Measurements from ENCODE around the gene MRPL23. TPM values are rescaled to one million over a fixed set of nuclear protein-coding genes. Genes with fewer than 3 reads are reported as not detected.
"Not testable (repeated sequence)": the region's sequence is repeated elsewhere in the genome, so short reads cannot be mapped to it uniquely, and the experiment has no call there.

The MRPL23 gene
- total RNA-seq, 1 experiment from 2014 or later = 123 TPM

DNA sequence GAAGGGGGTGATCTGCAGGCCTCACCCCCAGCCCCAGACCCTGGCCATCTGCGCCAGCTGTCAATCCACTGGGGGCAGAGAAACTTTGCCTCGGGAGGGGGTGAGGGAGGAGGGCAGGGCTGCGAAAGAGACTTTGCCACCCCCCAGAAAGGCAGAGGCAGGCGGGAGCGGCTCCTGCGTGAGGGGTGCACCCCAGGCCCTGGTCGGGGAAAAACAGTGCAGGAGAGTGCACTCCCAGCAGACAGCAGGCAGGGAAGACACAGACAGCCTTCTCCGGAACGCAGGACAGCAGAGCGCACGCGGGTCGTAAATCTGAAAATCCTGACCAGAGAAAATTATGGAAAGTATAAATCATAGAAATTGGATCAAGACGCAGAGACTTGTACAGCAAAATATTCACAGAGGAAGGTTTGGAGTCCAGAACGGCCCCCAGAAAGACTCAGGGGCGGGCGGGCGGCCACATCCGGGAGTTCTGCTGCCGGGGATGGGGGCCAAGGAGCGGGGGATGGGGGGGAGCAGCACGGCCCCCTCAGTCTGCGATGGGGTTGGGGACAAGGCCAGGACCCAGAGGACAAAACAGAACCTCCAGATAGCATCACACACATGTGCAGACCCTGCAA is 8.0 kb upstream of the MRPL23 start:
- in situ Hi-C loops (cut with HindIII; ENCODE audit: low pct_unique_long_range_greater_than_20kb, low sequenced_read_pairs) = no loop called here
- DNase-seq (ENCODE audit: low read depth, low spot score) = no peak
- intact Hi-C loops (cut with micrococcal nuclease; ENCODE audit: unreplicated experiment) = no loop called here
- Histone ChIP-seq H3K9me3 (ENCODE audit: control insufficient read depth, insufficient read depth, low read depth, low read length) (no peaks in the 10 kb centered on the region), H3K4me3 (ENCODE audit: low read depth in 2 of 2, low read length in 2 of 2) (no peak overlapping the region), H3K27me3 (ENCODE audit: control insufficient read depth, insufficient read depth, low read length) (no peaks in the 10 kb centered on the region), H3K4me1 (ENCODE audit: control insufficient read depth, insufficient read depth, low read length) (peaks cover 13% of the 10 kb centered on the region), H3K36me3 (ENCODE audit: control insufficient read depth, insufficient read depth, low read length) (no peaks in the 10 kb centered on the region), H3K27ac (ENCODE audit: low read length) (no peak overlapping the region)
- no peak for ATAC-seq
- ChIA-PET POLR2A (no interaction called here), CTCF (interaction anchor here (0.6 kb wide), 1 partner anchor 89 kb away, joined by 3 read pairs; no protein-coding TSS in a partner anchor)
- TF ChIP-seq SIN3A (IDR thresholded peaks at IDR 0.05; ENCODE audit: borderline replicate concordance, insufficient read depth, low read depth, low read length) = no peak
- TF ChIP-seq TCF7L2 (IDR thresholded peaks at IDR 0.05; ENCODE audit: low read depth, low read length) = no peak
- TF ChIP-seq POLR2AphosphoS5 (IDR thresholded peaks at IDR 0.05; ENCODE audit: low read depth, low read length) = no peak
- TF ChIP-seq, protein P1, sequence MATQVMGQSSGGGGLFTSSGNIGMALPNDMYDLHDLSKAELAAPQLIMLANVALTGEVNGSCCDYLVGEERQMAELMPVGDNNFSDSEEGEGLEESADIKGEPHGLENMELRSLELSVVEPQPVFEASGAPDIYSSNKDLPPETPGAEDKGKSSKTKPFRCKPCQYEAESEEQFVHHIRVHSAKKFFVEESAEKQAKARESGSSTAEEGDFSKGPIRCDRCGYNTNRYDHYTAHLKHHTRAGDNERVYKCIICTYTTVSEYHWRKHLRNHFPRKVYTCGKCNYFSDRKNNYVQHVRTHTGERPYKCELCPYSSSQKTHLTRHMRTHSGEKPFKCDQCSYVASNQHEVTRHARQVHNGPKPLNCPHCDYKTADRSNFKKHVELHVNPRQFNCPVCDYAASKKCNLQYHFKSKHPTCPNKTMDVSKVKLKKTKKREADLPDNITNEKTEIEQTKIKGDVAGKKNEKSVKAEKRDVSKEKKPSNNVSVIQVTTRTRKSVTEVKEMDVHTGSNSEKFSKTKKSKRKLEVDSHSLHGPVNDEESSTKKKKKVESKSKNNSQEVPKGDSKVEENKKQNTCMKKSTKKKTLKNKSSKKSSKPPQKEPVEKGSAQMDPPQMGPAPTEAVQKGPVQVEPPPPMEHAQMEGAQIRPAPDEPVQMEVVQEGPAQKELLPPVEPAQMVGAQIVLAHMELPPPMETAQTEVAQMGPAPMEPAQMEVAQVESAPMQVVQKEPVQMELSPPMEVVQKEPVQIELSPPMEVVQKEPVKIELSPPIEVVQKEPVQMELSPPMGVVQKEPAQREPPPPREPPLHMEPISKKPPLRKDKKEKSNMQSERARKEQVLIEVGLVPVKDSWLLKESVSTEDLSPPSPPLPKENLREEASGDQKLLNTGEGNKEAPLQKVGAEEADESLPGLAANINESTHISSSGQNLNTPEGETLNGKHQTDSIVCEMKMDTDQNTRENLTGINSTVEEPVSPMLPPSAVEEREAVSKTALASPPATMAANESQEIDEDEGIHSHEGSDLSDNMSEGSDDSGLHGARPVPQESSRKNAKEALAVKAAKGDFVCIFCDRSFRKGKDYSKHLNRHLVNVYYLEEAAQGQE (IDR thresholded peaks at IDR 0.05; ENCODE audit: insufficient read depth in 1 of 2, low read depth in 2 of 2, low read length in 1 of 2) = no peak
- TF ChIP-seq, protein P2, sequence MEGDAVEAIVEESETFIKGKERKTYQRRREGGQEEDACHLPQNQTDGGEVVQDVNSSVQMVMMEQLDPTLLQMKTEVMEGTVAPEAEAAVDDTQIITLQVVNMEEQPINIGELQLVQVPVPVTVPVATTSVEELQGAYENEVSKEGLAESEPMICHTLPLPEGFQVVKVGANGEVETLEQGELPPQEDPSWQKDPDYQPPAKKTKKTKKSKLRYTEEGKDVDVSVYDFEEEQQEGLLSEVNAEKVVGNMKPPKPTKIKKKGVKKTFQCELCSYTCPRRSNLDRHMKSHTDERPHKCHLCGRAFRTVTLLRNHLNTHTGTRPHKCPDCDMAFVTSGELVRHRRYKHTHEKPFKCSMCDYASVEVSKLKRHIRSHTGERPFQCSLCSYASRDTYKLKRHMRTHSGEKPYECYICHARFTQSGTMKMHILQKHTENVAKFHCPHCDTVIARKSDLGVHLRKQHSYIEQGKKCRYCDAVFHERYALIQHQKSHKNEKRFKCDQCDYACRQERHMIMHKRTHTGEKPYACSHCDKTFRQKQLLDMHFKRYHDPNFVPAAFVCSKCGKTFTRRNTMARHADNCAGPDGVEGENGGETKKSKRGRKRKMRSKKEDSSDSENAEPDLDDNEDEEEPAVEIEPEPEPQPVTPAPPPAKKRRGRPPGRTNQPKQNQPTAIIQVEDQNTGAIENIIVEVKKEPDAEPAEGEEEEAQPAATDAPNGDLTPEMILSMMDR (IDR thresholded peaks at IDR 0.05) = no peak
- no TSS peak for BruUV-seq (replicated peaks)

DNA sequence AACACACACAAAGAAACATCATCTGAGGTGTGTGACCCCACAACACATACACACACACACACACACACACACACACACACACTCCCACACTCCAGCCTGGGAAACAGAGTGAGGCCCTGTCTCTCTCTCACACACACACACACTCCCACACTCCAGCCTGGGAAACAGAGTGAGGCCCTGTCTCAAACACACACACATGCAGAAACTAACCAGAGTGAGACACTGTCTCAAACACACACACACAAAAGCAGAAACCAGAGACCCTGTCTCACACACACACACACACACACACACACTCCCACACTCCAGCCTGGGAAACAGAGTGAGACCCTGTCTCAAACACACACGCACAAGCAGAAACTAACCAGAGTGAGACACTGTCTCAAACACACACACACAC is 7.3 kb upstream of the MRPL23 start:
- H3K9me3 ChIP-seq (ENCODE audit: control insufficient read depth, insufficient read depth, low read depth, low read length); POLR2A ChIA-PET; DNase-seq (ENCODE audit: low read depth, low spot score); H3K27me3 ChIP-seq (ENCODE audit: control insufficient read depth, insufficient read depth, low read length); in situ Hi-C loops (cut with HindIII; ENCODE audit: low pct_unique_long_range_greater_than_20kb, low sequenced_read_pairs); CTCF ChIA-PET; H3K27ac ChIP-seq (ENCODE audit: low read length); H3K36me3 ChIP-seq (ENCODE audit: control insufficient read depth, insufficient read depth, low read length); H3K4me3 ChIP-seq (ENCODE audit: low read depth in 2 of 2, low read length in 2 of 2); intact Hi-C loops (cut with micrococcal nuclease; ENCODE audit: unreplicated experiment); BruUV-seq (replicated peaks); ATAC-seq: not testable (repeated sequence)
- peaks cover 15% of the 10 kb centered on the region for H3K4me1 ChIP-seq (ENCODE audit: control insufficient read depth, insufficient read depth, low read length)

DNA sequence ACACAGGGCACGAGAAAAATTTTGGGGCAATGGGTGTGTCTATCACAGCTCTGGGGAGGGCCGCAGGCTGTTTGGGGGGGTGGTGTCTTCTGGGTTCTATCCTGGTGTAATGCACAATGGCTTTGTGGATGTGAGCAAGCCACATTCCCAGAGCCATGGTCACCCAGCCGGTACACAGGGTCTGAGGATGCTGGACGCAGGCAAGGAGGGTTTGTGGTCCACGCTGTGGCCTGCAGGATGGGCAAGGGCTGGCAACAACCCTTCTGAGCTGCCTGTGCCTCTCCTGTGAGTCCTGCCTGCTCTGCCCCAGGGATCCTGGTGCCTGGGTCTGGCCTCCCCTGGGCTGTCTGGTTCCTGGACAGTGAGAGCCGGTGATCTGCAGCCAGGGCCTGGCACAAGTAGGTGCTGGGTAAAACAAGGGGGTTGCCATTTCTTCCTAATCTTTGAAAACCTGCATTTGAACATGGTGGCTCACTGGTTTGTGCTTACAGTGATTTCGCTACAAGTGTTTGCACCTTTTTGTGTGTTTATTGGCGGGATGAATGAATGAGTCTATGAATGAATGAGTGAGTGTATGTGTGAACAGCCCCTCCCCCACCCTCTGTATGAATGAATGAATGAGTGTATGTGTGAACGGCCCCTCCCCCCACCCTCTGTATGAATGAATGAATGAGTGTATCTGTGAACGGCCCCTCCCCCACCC is 4.4 kb upstream of the MRPL23 start:
- H3K27me3 ChIP-seq (ENCODE audit: control insufficient read depth, insufficient read depth, low read length) = no peaks in the 10 kb centered on the region
- ATAC-seq (no peak), DNase-seq (ENCODE audit: low read depth, low spot score) (no peak)
- no peaks in the 10 kb centered on the region for H3K9me3 ChIP-seq (ENCODE audit: control insufficient read depth, insufficient read depth, low read depth, low read length)
- H3K36me3 ChIP-seq (ENCODE audit: control insufficient read depth, insufficient read depth, low read length) = no peaks in the 10 kb centered on the region
- H3K4me1 ChIP-seq (ENCODE audit: control insufficient read depth, insufficient read depth, low read length) = peaks cover 15% of the 10 kb centered on the region
- no peak overlapping the region for H3K27ac ChIP-seq (ENCODE audit: low read length)
- in situ Hi-C loops (cut with HindIII; ENCODE audit: low pct_unique_long_range_greater_than_20kb, low sequenced_read_pairs) (no loop called here), intact Hi-C loops (cut with micrococcal nuclease; ENCODE audit: unreplicated experiment) (no loop called here)
- ChIA-PET CTCF (no interaction called here), POLR2A (no interaction called here)
- no TSS peak for BruUV-seq (replicated peaks)
- TF ChIP-seq TCF7L2 (IDR thresholded peaks at IDR 0.05; ENCODE audit: low read depth, low read length) (no peak), POLR2AphosphoS5 (IDR thresholded peaks at IDR 0.05; ENCODE audit: low read depth, low read length) (no peak)
- TF ChIP-seq, protein P2 (IDR thresholded peaks at IDR 0.05) = no peak
- TF ChIP-seq, protein P1 (IDR thresholded peaks at IDR 0.05; ENCODE audit: insufficient read depth in 1 of 2, low read depth in 2 of 2, low read length in 1 of 2) = no peak
- no peak overlapping the region for H3K4me3 ChIP-seq (ENCODE audit: low read depth in 2 of 2, low read length in 2 of 2)

Measured in Panc1 (cell line).